SK-N-SH (cell line): ENCODE results near the gene ASMTL. TPM values are rescaled to one million over a fixed set of nuclear protein-coding genes. Genes with fewer than 3 reads are reported as not detected.

Source experiments
- CTCF ChIA-PET: fragments of 300-600, 350-600 bp; formaldehyde crosslinking; extraction: SDS; loops from one replicate; lab custom pipeline; 2021; lab: Yijun Ruan, JAX
- POLR2A ChIA-PET: fragments of 350-600 bp; sonication (Branson Sonifier 250); formaldehyde crosslinking; extraction: SDS; loops from one replicate; lab custom pipeline; 2020; ENCODE audit warnings: antibody characterized with exemption, inconsistent platforms; lab: Yijun Ruan, JAX
- DNase-seq: peaks from one replicate; pipeline ENCODE4 v3.0.0; 2012
- H2AFZ ChIP-seq: fragments of 200-600 bp; sonication (generic); 2 replicates; pipeline ENCODE4 v1.8.1; 2016; ENCODE audit warnings: antibody characterized with exemption, mild to moderate bottlenecking, low read depth
- H3F3A ChIP-seq: fragments of 200-600 bp; sonication (generic); replicated peaks from 2 replicates; pipeline ENCODE3; 2016; ENCODE audit warnings: antibody characterized with exemption, mild to moderate bottlenecking; ENCODE audit not compliant: insufficient read depth
- H3K27ac ChIP-seq, 2 experiments: fragments of 200-500 bp in 1 of 2; fragments of 200-600 bp in 1 of 2; sonication (Bioruptor generic) in 1 of 2; sonication (generic), shearing (Covaris generic) in 1 of 2; 2 replicates each; pipeline versions ENCODE4 v1.5.1 to v1.6.1; 2014 to 2016; ENCODE audit warnings: low read depth in 2 of 2, inconsistent platforms in 1 of 2, low read length in 1 of 2, mild to moderate bottlenecking in 1 of 2, mixed read lengths in 1 of 2
- H3K27me3 ChIP-seq: fragments of 200-600 bp; sonication (generic), shearing (Covaris generic); 2 replicates; pipeline ENCODE4 v1.6.1; 2016; ENCODE audit warnings: mixed run types; ENCODE audit not compliant: insufficient read depth
- H3K36me3 ChIP-seq, 2 experiments: fragments of 200-500 bp in 1 of 2; fragments of 200-600 bp in 1 of 2; sonication (Bioruptor generic) in 1 of 2; sonication (generic) in 1 of 2; replicated peaks in 1 of 2; 2 replicates each; pipeline versions ENCODE3 to v1.5.1; 2014 to 2016; ENCODE audit warnings: low read length in 1 of 2, mild to moderate bottlenecking in 1 of 2; ENCODE audit not compliant: insufficient read depth in 2 of 2, control insufficient read depth in 1 of 2
- H3K4me1 ChIP-seq, 2 experiments: fragments of 200-500 bp in 1 of 2; fragments of 200-600 bp in 1 of 2; sonication (Bioruptor generic) in 1 of 2; sonication (generic), shearing (Covaris generic) in 1 of 2; 2 replicates each; pipeline versions ENCODE4 v1.5.1 to v1.6.1; 2014 to 2016; ENCODE audit warnings: low read depth in 1 of 2, low read length in 1 of 2, mixed run types in 1 of 2; ENCODE audit not compliant: insufficient read depth in 2 of 2, control insufficient read depth in 1 of 2
- H3K4me2 ChIP-seq: fragments of 200-600 bp; sonication (generic), shearing (Covaris generic); 2 replicates; pipeline ENCODE4 v1.6.1; 2017; ENCODE audit warnings: mixed run types
- H3K4me3 ChIP-seq, 2 experiments: fragments of 200-500 bp in 1 of 2; fragments of 200-600 bp in 1 of 2; sonication (Bioruptor generic) in 1 of 2; sonication (generic), shearing (Covaris generic) in 1 of 2; 2 replicates each; pipeline versions ENCODE4 v1.5.1 to v1.8.1; 2014 to 2016; ENCODE audit warnings: low read depth in 2 of 2, inconsistent platforms in 1 of 2, low read length in 1 of 2, mild to moderate bottlenecking in 1 of 2, mixed read lengths in 1 of 2, moderate library complexity in 1 of 2
- H3K79me2 ChIP-seq: fragments of 200-600 bp; sonication (generic); 2 replicates; pipeline ENCODE4 v1.8.1; 2017; ENCODE audit warnings: mild to moderate bottlenecking; ENCODE audit not compliant: insufficient read depth
- H3K9ac ChIP-seq: fragments of 200-600 bp; sonication (generic); 2 replicates; pipeline ENCODE4 v1.6.1; 2017; ENCODE audit warnings: mixed run types
- H3K9me2 ChIP-seq: fragments of 200-600 bp; sonication (generic); 2 replicates; pipeline ENCODE4 v1.6.1; 2017; ENCODE audit warnings: mixed run types
- H3K9me3 ChIP-seq: fragments of 200-600 bp; sonication (generic); 2 replicates; pipeline ENCODE4 v1.6.1; 2017; ENCODE audit warnings: mixed run types, mild to moderate bottlenecking, moderate library complexity
- H4K20me1 ChIP-seq: fragments of 200-600 bp; sonication (generic); 2 replicates; pipeline ENCODE4 v1.6.1; 2017; ENCODE audit warnings: mild to moderate bottlenecking, mixed run types; ENCODE audit not compliant: insufficient read depth
- CHD2 ChIP-seq: fragments of 150-350 bp; IDR thresholded peaks from 2 replicates; pipeline ENCODE4 v1.6.1; 2018; ENCODE audit warnings: low read length; ENCODE audit not compliant: partially characterized antibody
- ELF1 ChIP-seq: IDR thresholded peaks from 2 replicates; pipeline ENCODE4 v1.4.0; 2012
- EP300 ChIP-seq, 2 experiments: IDR thresholded peaks; 2 replicates each; pipeline versions ENCODE4 v1.4.0 to v1.6.1; 2012; ENCODE audit warnings: borderline replicate concordance in 1 of 2, low read depth in 1 of 2, low read length in 1 of 2
- FOSL2 ChIP-seq: IDR thresholded peaks from 2 replicates; pipeline ENCODE4 v1.4.0; 2012; ENCODE audit warnings: low read depth, mild to moderate bottlenecking, moderate library complexity, borderline replicate concordance
- FOXJ3 ChIP-seq: sonication (generic); formaldehyde crosslinking; IDR thresholded peaks from 2 replicates; pipeline ENCODE4 v1.5.1; 2020; ENCODE audit warnings: mild to moderate bottlenecking, missing genetic modification reagents
- FOXM1 ChIP-seq: IDR thresholded peaks from 2 replicates; pipeline ENCODE4 v1.4.0; 2012; ENCODE audit warnings: low read depth, mild to moderate bottlenecking
- GABPA ChIP-seq: IDR thresholded peaks from 2 replicates; pipeline ENCODE4 v1.4.0; 2012; ENCODE audit warnings: low read depth, mild to moderate bottlenecking
- IRF3 ChIP-seq: fragments of 150-350 bp; IDR thresholded peaks from 2 replicates; pipeline ENCODE4 v1.6.1; 2016; ENCODE audit warnings: mild to moderate bottlenecking, low read depth, low read length
- MEF2A ChIP-seq: IDR thresholded peaks from 2 replicates; pipeline ENCODE4 v1.4.0; 2012; ENCODE audit warnings: low read depth, borderline replicate concordance
- NFIC ChIP-seq: IDR thresholded peaks from 2 replicates; pipeline ENCODE4 v1.4.0; 2012; ENCODE audit warnings: borderline replicate concordance
- NRF1 ChIP-seq: IDR thresholded peaks from 2 replicates; pipeline ENCODE4 v1.6.1; 2012; ENCODE audit warnings: low read depth, mild to moderate bottlenecking, low read length
- RAD21 ChIP-seq: IDR thresholded peaks from 2 replicates; pipeline ENCODE4 v1.6.1; 2012; ENCODE audit warnings: mild to moderate bottlenecking, low read length
- RCOR1 ChIP-seq: fragments of 150-350 bp; IDR thresholded peaks from 2 replicates; pipeline ENCODE4 v1.6.1; 2017; ENCODE audit warnings: antibody characterized with exemption, low read length
- RXRA ChIP-seq: IDR thresholded peaks from 2 replicates; pipeline ENCODE4 v1.4.0; 2012; ENCODE audit warnings: low read depth, mild to moderate bottlenecking, borderline replicate concordance
- TCF12 ChIP-seq: IDR thresholded peaks from 2 replicates; pipeline ENCODE4 v1.4.0; 2012
- TEAD4 ChIP-seq: IDR thresholded peaks from 2 replicates; pipeline ENCODE4 v1.4.0; 2012; ENCODE audit warnings: mild to moderate bottlenecking, borderline replicate concordance; ENCODE audit not compliant: insufficient read depth
- USF1 ChIP-seq: IDR thresholded peaks from 2 replicates; pipeline ENCODE4 v1.4.0; 2012; ENCODE audit warnings: low read depth, borderline replicate concordance
- ZBTB33 ChIP-seq: IDR thresholded peaks from 2 replicates; pipeline ENCODE4 v1.4.0; 2012; ENCODE audit warnings: low read depth, borderline replicate concordance
- WGBS: methylation state at CpG from one replicate; pipeline ENCODE4 v1.1.6; 2017; ENCODE audit warnings: low lambda C conversion rate; 5-methylcytosine and 5-hydroxymethylcytosine counted together
- polyA plus RNA-seq, 3 experiments: library from polyadenylated mRNA; depleted of rRNA; stranded (reverse); fragments of >200 nt; gene quantifications; 2 replicates each; pipeline ENCODE4 v1.2.3, GENCODE V29; 2012
- TF ChIP-seq, protein P1 (sequence below): IDR thresholded peaks from 2 replicates; pipeline ENCODE4 v1.4.0; 2012; ENCODE audit warnings: low read depth
- TF ChIP-seq, protein P2 (sequence below): fragments of 200-600 bp; sonication (generic); IDR thresholded peaks from 2 replicates; pipeline ENCODE4 v1.6.1; 2017; ENCODE audit warnings: antibody characterized with exemption, mild to moderate bottlenecking, moderate library complexity
- TF ChIP-seq, protein P3 (sequence below): IDR thresholded peaks from 2 replicates; pipeline ENCODE4; 2012
- TF ChIP-seq, protein P4 (sequence below): IDR thresholded peaks from 2 replicates; pipeline ENCODE4 v1.6.1; 2012; ENCODE audit warnings: mild to moderate bottlenecking, low read depth, low read length, moderate library complexity

ASMTL gene
- polyA plus RNA-seq, 1 of the 3 experiments (the other 2 are of a cell fraction), result 37.7 TPM

GRCh38 chrX:1481636-1482529 is 29.2 kb upstream of the ASMTL start:
- DNase-seq, result no peak
- Histone ChIP-seq H3K9ac (no peak overlapping the region), H4K20me1 (no peaks in the 10 kb centered on the region), H3K9me2 (no peaks in the 10 kb centered on the region), H3K79me2 (no peaks in the 10 kb centered on the region), H3K4me1 (no peaks in the 10 kb centered on the region), H3K36me3 (no peaks in the 10 kb centered on the region), H3K9me3 (no peaks in the 10 kb centered on the region), H3K27ac (peak overlapping the region in 1 of 2 experiments; percentile 13; a peak in 1 of 4 replicates), H3K4me2 (peak overlapping the region; percentile 51), H3F3A (no peaks in the 10 kb centered on the region), H3K4me3 (peak overlapping the region; percentile 6 to 17; a peak in 1 of 4 replicates), H2AFZ (peak overlapping the region; percentile 75; the same call in 1 of the 2 replicates), H3K27me3 (no peaks in the 10 kb centered on the region; the same call in 1 of the 2 replicates)
- 8% methylated on average over 26 of the region's 26 CpGs for WGBS
- ChIA-PET POLR2A (no interaction called here), CTCF (no interaction called here)
- TF ChIP-seq FOXJ3 (CRISPR knock-in tag) (no peak), GABPA (no peak), NFIC (no peak), MEF2A (no peak), EP300 (IDR thresholded peaks at IDR 0.05; ENCODE audit: borderline replicate concordance in 1 of 2, low read depth in 1 of 2, low read length in 1 of 2) (no peak), RCOR1 (no peak), ELF1 (peak; percentile 34; the same call in 1 of the 2 replicates), TEAD4 (no peak), RXRA (no peak), CHD2 (no peak), ZBTB33 (no peak), IRF3 (no peak), TCF12 (0 out of 2 replicates have a peak, but pooled peaks have one; percentile 12), FOXM1 (no peak), FOSL2 (no peak), NRF1 (no peak), RAD21 (no peak), USF1 (no peak)
- TF ChIP-seq, protein P1, sequence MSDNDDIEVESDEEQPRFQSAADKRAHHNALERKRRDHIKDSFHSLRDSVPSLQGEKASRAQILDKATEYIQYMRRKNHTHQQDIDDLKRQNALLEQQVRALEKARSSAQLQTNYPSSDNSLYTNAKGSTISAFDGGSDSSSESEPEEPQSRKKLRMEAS, result peak; percentile 85
- TF ChIP-seq, protein P2, sequence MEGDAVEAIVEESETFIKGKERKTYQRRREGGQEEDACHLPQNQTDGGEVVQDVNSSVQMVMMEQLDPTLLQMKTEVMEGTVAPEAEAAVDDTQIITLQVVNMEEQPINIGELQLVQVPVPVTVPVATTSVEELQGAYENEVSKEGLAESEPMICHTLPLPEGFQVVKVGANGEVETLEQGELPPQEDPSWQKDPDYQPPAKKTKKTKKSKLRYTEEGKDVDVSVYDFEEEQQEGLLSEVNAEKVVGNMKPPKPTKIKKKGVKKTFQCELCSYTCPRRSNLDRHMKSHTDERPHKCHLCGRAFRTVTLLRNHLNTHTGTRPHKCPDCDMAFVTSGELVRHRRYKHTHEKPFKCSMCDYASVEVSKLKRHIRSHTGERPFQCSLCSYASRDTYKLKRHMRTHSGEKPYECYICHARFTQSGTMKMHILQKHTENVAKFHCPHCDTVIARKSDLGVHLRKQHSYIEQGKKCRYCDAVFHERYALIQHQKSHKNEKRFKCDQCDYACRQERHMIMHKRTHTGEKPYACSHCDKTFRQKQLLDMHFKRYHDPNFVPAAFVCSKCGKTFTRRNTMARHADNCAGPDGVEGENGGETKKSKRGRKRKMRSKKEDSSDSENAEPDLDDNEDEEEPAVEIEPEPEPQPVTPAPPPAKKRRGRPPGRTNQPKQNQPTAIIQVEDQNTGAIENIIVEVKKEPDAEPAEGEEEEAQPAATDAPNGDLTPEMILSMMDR, result no peak
- TF ChIP-seq, protein P3, sequence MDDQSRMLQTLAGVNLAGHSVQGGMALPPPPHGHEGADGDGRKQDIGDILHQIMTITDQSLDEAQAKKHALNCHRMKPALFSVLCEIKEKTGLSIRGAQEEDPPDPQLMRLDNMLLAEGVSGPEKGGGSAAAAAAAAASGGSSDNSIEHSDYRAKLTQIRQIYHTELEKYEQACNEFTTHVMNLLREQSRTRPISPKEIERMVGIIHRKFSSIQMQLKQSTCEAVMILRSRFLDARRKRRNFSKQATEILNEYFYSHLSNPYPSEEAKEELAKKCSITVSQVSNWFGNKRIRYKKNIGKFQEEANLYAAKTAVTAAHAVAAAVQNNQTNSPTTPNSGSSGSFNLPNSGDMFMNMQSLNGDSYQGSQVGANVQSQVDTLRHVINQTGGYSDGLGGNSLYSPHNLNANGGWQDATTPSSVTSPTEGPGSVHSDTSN, result no peak
- TF ChIP-seq, protein P4, sequence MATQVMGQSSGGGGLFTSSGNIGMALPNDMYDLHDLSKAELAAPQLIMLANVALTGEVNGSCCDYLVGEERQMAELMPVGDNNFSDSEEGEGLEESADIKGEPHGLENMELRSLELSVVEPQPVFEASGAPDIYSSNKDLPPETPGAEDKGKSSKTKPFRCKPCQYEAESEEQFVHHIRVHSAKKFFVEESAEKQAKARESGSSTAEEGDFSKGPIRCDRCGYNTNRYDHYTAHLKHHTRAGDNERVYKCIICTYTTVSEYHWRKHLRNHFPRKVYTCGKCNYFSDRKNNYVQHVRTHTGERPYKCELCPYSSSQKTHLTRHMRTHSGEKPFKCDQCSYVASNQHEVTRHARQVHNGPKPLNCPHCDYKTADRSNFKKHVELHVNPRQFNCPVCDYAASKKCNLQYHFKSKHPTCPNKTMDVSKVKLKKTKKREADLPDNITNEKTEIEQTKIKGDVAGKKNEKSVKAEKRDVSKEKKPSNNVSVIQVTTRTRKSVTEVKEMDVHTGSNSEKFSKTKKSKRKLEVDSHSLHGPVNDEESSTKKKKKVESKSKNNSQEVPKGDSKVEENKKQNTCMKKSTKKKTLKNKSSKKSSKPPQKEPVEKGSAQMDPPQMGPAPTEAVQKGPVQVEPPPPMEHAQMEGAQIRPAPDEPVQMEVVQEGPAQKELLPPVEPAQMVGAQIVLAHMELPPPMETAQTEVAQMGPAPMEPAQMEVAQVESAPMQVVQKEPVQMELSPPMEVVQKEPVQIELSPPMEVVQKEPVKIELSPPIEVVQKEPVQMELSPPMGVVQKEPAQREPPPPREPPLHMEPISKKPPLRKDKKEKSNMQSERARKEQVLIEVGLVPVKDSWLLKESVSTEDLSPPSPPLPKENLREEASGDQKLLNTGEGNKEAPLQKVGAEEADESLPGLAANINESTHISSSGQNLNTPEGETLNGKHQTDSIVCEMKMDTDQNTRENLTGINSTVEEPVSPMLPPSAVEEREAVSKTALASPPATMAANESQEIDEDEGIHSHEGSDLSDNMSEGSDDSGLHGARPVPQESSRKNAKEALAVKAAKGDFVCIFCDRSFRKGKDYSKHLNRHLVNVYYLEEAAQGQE, result no peak
